H9 (cell line): ENCODE data around the gene MORN1. TPM values are rescaled to one million over a fixed set of nuclear protein-coding genes. Genes with fewer than 3 reads are reported as not detected.

Experiments used
- DNase-seq: peaks from one replicate; pipeline ENCODE4 v3.0.0-alpha.2; 2017
- H2AFZ ChIP-seq: one replicate; pipeline ENCODE4 v1.6.1; 2013; ENCODE audit warnings: mild to moderate bottlenecking, low read length, control low read depth, moderate library complexity
- H2AK5ac ChIP-seq: 2 replicates; pipeline ENCODE4 v1.6.1; 2013; ENCODE audit warnings: low read length, control low read depth, mixed read lengths; ENCODE audit not compliant: insufficient read length
- H2BK120ac ChIP-seq: one replicate; pipeline ENCODE4 v1.6.1; 2013; ENCODE audit warnings: low read depth, mild to moderate bottlenecking, low read length, control low read depth, inconsistent platforms; ENCODE audit not compliant: poor library complexity, severe bottlenecking
- H2BK12ac ChIP-seq: 2 replicates; pipeline ENCODE4 v1.6.1; 2013; ENCODE audit warnings: low read length, control low read depth, mixed read lengths, low read depth; ENCODE audit not compliant: insufficient read length
- H2BK15ac ChIP-seq: 2 replicates; pipeline ENCODE4 v1.6.1; 2013; ENCODE audit warnings: low read depth, low read length, control low read depth
- H2BK20ac ChIP-seq: one replicate; pipeline ENCODE4 v1.6.1; 2013; ENCODE audit warnings: low read depth, mild to moderate bottlenecking, low read length, control low read depth, inconsistent platforms; ENCODE audit not compliant: poor library complexity, severe bottlenecking
- H2BK5ac ChIP-seq: 2 replicates; pipeline ENCODE4 v1.6.1; 2013; ENCODE audit warnings: low read length, control low read depth, mixed read lengths; ENCODE audit not compliant: insufficient read length
- H3K14ac ChIP-seq: 2 replicates; pipeline ENCODE4 v1.6.1; 2013; ENCODE audit warnings: low read length, control low read depth; ENCODE audit not compliant: insufficient read depth
- H3K18ac ChIP-seq: 2 replicates; pipeline ENCODE4 v1.6.1; 2013; ENCODE audit warnings: low read depth, mild to moderate bottlenecking, mixed read lengths, low read length, control low read depth; ENCODE audit not compliant: insufficient read length
- H3K23ac ChIP-seq: 2 replicates; pipeline ENCODE4 v1.6.1; 2013; ENCODE audit warnings: low read length, control low read depth, mixed read lengths, low read depth; ENCODE audit not compliant: insufficient read length
- H3K23me2 ChIP-seq: 2 replicates; pipeline ENCODE4 v1.6.1; 2013; ENCODE audit warnings: low read depth, mild to moderate bottlenecking, mixed read lengths, low read length, control low read depth; ENCODE audit not compliant: insufficient read length, poor library complexity, severe bottlenecking
- H3K27ac ChIP-seq: 2 replicates; pipeline ENCODE4 v1.5.1; 2013; ENCODE audit warnings: low read length, control low read depth, mixed read lengths, low read depth; ENCODE audit not compliant: insufficient read length
- H3K27me3 ChIP-seq: 2 replicates; pipeline ENCODE4 v1.6.1; 2013; ENCODE audit warnings: low read length, control low read depth, inconsistent platforms; ENCODE audit not compliant: insufficient read depth
- H3K4ac ChIP-seq: 2 replicates; pipeline ENCODE4 v1.6.1; 2013; ENCODE audit warnings: low read depth, mild to moderate bottlenecking, control low read depth, inconsistent platforms, low read length, moderate library complexity
- H3K4me1 ChIP-seq: 2 replicates; pipeline ENCODE4 v1.6.1; 2013; ENCODE audit warnings: low read length, control low read depth, inconsistent platforms; ENCODE audit not compliant: insufficient read depth
- H3K4me2 ChIP-seq: 2 replicates; pipeline ENCODE4 v1.6.1; 2013; ENCODE audit warnings: low read length, control low read depth, mixed read lengths; ENCODE audit not compliant: insufficient read length, insufficient read depth
- H3K56ac ChIP-seq: 2 replicates; pipeline ENCODE4 v1.6.1; 2013; ENCODE audit warnings: low read depth, mild to moderate bottlenecking, mixed read lengths, low read length, control low read depth; ENCODE audit not compliant: insufficient read length
- H3K79me1 ChIP-seq: 2 replicates; pipeline ENCODE4 v1.6.1; 2013; ENCODE audit warnings: low read depth, mild to moderate bottlenecking, moderate library complexity, low read length, control low read depth, inconsistent platforms; ENCODE audit not compliant: insufficient read depth, poor library complexity, severe bottlenecking
- H3K79me2 ChIP-seq: 2 replicates; pipeline ENCODE4 v1.6.1; 2013; ENCODE audit warnings: low read length, control low read depth, inconsistent platforms; ENCODE audit not compliant: insufficient read depth
- H3K9ac ChIP-seq: 2 replicates; pipeline ENCODE4 v1.6.1; 2013; ENCODE audit warnings: low read length, control low read depth, mixed read lengths; ENCODE audit not compliant: insufficient read length; ENCODE audit errors: extremely low read depth
- H3K9me3 ChIP-seq: one replicate; pipeline ENCODE4 v1.6.1; 2013; ENCODE audit warnings: low read depth, low read length, inconsistent platforms; ENCODE audit not compliant: control insufficient read depth
- H3T11ph ChIP-seq: one replicate; pipeline ENCODE4 v1.6.1; 2013; ENCODE audit warnings: mild to moderate bottlenecking, low read length, control low read depth, inconsistent platforms
- H4K20me1 ChIP-seq: one replicate; pipeline ENCODE4 v1.6.1; 2013; ENCODE audit not compliant: control insufficient read depth, insufficient read length, insufficient read depth
- H4K5ac ChIP-seq: 2 replicates; pipeline ENCODE4 v1.6.1; 2013; ENCODE audit warnings: low read depth, mild to moderate bottlenecking, mixed read lengths, low read length, control low read depth; ENCODE audit not compliant: insufficient read length
- H4K8ac ChIP-seq: replicated peaks from 2 replicates; pipeline ENCODE4 v1.6.1; 2013; ENCODE audit warnings: low read length, control low read depth, mixed read lengths, low read depth; ENCODE audit not compliant: insufficient read length
- H4K91ac ChIP-seq: 2 replicates; pipeline ENCODE4 v1.6.1; 2013; ENCODE audit warnings: low read depth, mild to moderate bottlenecking, moderate library complexity, mixed read lengths, low read length, control low read depth; ENCODE audit not compliant: insufficient read length
- H3K27ac Mint-ChIP-seq, 3 experiments: 2 replicates in 2 of 3; 3 replicates in 1 of 3; pipeline ENCODE4 v1.8.0; 2020 to 2021; ENCODE audit warnings: mixed read lengths in 3 of 3, mild to moderate bottlenecking in 1 of 3, moderate library complexity in 1 of 3
- H3K27me3 Mint-ChIP-seq: 2 replicates; pipeline ENCODE4 v1.8.0; 2021; ENCODE audit warnings: low read depth, mild to moderate bottlenecking, moderate library complexity, mixed read lengths
- H3K36me3 Mint-ChIP-seq, 3 experiments: 2 replicates in 2 of 3; 3 replicates in 1 of 3; pipeline ENCODE4 v1.8.0; 2020 to 2021; ENCODE audit warnings: low read depth in 3 of 3, mixed read lengths in 3 of 3; ENCODE audit not compliant: insufficient read depth in 1 of 3
- H3K4me1 Mint-ChIP-seq, 2 experiments: 2 replicates each; pipeline ENCODE4 v1.8.0; 2020; ENCODE audit warnings: mixed read lengths in 2 of 2
- H3K4me3 Mint-ChIP-seq, 2 experiments: 2 replicates in 1 of 2; 3 replicates in 1 of 2; pipeline ENCODE4 v1.8.0; 2020 to 2021; ENCODE audit warnings: mild to moderate bottlenecking in 2 of 2, mixed read lengths in 2 of 2, moderate library complexity in 1 of 2
- H3K9me3 Mint-ChIP-seq, 2 experiments: 2 replicates in 1 of 2; 3 replicates in 1 of 2; pipeline ENCODE4 v1.8.0; 2020; ENCODE audit warnings: mild to moderate bottlenecking in 2 of 2, mixed read lengths in 2 of 2, moderate library complexity in 1 of 2
- CTCF ChIP-seq: fragments of 200-600 bp; sonication (generic); conservative IDR thresholded peaks from 3 replicates; pipeline ENCODE4 v1.8.0; 2021; ENCODE audit warnings: antibody characterized with exemption, mild to moderate bottlenecking
- WGBS: extraction: QIAGEN DNeasy Blood & Tissue Kit; methylation state at CpG from one replicate; pipeline ENCODE4 v1.1.7; 2013; ENCODE audit warnings: missing lambda C conversion rate, low lambda C conversion rate, mixed read lengths; ENCODE audit not compliant: insufficient read length; ENCODE audit errors: extremely low coverage; 5-methylcytosine and 5-hydroxymethylcytosine counted together
- total RNA-seq: library from RNA; stranded (reverse); gene quantifications from 2 replicates; pipeline ENCODE4 v1.2.1, GENCODE V29; 2021

The MORN1 gene
- total RNA-seq, 1 experiment from 2014 or later: 12.7 TPM

DNA sequence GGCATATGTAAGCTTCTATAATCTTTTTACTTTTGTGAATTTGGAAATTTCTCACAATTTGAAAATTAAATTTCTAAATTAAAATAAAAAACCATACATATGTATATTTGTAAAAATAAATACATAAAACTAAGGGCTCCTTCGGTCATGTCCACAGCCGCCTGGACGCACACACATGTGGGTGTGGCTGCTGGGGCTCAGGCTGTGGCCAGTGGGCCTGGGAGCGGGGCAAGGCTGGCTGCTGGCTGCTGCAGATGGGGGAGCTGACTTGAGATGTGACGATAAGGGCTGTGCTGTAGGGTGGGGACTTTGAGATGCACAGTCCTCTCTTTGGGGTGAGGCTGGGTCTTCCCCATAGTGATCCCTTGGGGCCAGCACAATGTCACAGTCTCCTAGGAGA, 5.1 kb upstream of the MORN1 start:
- Histone ChIP-seq H3K18ac (no peak overlapping the region), H3K23ac (no peak overlapping the region), H4K91ac (no peak overlapping the region), H3K27ac (no peak overlapping the region), H4K8ac (no peak overlapping the region), H3K4ac (no peak overlapping the region), H2BK120ac (no peak overlapping the region), H3K14ac (no peak overlapping the region), H4K20me1 (peaks cover 2% of the 10 kb centered on the region), H3K9ac (no peak overlapping the region), H3K4me2 (no peak overlapping the region), H3K23me2 (peaks cover 6% of the 10 kb centered on the region), H3T11ph (no peak overlapping the region), H3K9me3 (no peaks in the 10 kb centered on the region), H2AK5ac (no peak overlapping the region), H2BK15ac (no peak overlapping the region), H4K5ac (no peak overlapping the region), H3K27me3 (no peaks in the 10 kb centered on the region), H2BK5ac (no peak overlapping the region), H2AFZ (no peak overlapping the region), H3K56ac (no peak overlapping the region), H3K79me2 (peaks cover 5% of the 10 kb centered on the region; the same call in 1 of the 2 replicates), H2BK12ac (no peak overlapping the region), H3K4me1 (no peaks in the 10 kb centered on the region), H2BK20ac (no peak overlapping the region), H3K79me1 (peaks cover 11% of the 10 kb centered on the region)
- no CpG with 5 or more reads among the region's 5 CpGs for WGBS
- no peaks in the 10 kb centered on the region for H3K9me3 Mint-ChIP-seq
- DNase-seq: no peak
- TF ChIP-seq CTCF: no peak
- H3K4me3 Mint-ChIP-seq: no peak overlapping the region
- H3K27me3 Mint-ChIP-seq: no peaks in the 10 kb centered on the region
- peaks cover 8 to 74% (median 72%) of the 10 kb centered on the region in 3 experiments; a peak in 6 of 7 replicates for H3K36me3 Mint-ChIP-seq
- H3K27ac Mint-ChIP-seq: no peak overlapping the region
- H3K4me1 Mint-ChIP-seq: peaks cover 6 to 11% of the 10 kb centered on the region in 2 experiments
